COLO829 (cell line): ENCODE results near the gene RAPGEF3.
A peak's percentile ranks its signal among the peaks of the same experiment; 100 is the strongest.

ENCODE experiments used
- DNase-seq: peaks from one replicate; pipeline ENCODE4 v3.0.0; 2012; ENCODE audit warnings: low spot score

RAPGEF3 gene

DNA sequence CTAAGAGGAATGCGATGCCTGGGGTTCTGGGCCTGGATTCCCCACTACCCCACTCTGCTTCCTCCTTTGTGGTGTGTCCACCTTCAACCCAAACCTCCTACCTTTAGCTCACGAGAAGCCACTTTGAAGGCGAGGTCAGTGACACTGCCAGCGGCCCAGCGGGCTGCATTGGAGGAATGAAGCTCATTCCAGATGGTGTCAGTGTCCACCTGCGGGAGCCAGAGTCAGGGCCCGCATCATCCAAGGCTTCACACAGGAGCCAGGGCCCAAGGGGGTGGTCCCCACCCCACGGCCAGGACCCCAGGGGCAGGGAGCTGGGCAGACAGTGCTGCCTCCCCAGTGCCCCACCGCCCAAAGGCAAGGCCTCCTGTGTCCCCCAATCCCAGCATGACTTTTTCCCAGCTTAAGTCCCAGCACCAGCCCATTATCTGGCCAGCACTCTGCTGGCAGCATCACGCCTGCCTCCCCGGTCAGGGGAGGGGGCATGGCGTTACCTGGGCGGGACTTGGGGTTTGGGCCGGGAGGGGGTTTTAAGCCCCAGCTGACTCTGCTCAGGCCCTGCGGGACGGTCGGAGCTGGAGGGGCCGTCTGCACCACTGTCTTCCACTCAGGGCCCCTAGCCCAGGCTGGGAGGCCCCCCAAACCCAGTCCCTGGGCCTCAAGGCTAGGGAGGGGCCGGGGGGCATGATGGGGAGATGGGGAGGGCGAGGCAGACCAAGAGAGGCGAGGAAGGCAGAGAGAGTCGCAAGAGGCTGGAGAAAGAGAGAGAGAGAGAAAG lies 31.2 kb upstream of the RAPGEF3 start:
- DNase-seq: no peak

DNA sequence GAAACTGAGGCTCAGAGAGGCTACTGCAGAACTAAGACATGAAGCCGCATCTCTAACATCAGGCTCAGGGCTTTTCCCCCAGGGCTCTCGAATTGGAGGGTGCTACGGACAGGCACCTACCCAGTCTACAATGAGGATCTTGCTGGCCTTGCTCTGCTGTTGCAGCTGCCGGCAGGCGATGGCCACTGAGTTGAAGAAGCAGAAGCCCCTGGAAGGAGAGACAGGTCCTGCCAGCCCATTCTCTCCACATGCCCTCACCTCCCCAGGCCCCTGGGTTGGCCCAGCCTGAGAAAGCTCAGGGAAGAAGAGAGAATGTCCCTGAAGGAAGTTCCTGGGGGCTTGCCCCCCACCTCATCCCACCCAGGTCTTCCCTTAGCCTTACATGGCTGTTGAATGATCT lies 30.5 kb upstream of the RAPGEF3 start:
- no peak for DNase-seq

DNA sequence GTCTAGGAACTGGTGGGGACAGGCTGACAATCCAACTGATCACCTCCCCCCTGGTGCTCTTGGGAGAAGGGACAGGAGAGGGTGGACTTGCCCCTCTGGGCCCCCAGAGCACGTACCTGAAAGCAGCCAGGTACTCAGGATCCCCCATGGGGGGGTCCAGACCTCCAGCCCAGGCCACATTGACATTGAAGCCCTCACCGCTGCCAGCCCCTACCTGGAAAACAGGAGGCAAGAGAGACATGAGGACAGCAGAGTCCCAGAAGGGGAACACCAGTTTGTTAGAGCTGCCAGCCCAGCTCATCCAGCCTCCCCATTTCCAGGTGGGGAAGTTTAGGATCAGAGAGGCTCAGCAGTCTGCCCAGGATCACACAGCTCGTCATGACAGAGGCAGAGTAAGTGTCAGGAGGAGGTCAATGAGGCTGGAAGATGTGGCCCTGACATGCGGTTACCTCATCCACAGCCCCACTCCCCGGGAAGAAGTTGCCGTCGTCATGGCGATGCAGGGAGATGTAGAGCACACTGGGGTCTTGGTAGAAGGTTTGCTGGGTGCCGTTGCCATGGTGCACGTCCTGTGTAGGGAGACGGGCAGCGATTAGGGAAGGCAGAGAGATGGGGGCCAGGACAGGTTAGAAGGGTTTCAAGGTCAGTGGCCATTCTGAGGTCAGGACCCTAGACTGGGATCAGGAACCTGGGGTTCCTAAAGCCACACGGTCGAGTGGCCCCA lies 29.1 kb upstream of the RAPGEF3 start:
- DNase-seq: no peak

DNA sequence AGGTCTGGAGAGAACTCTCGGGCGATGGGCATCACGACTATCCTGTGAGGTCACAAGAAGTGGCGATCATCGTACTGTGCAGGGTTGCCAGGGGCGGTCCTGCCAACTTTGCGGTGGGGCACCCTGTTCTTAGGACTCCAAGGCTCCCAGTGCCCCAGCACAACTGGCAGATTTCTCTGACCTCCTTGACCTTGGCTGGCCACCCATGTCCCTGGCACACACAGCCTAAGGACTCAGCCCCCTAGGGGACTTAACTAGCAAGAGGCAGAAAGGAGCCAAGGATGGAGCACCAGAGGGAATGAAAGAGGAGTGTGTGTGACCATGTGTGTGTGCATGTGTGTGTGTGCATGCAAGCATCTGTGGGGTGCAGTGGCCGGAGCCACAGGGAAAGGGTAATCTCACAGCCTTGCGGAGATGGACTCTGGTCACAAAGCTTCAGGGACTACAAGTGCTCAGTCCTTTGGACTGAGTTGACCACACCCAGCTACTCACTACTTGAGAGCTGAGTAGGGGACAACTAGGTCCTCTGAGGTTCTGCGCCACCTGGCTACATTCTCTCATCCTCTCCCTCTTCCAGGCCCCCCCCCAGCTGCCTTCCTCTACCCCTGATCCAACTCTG lies 28.1 kb upstream of the RAPGEF3 start:
- DNase-seq: no peak

DNA sequence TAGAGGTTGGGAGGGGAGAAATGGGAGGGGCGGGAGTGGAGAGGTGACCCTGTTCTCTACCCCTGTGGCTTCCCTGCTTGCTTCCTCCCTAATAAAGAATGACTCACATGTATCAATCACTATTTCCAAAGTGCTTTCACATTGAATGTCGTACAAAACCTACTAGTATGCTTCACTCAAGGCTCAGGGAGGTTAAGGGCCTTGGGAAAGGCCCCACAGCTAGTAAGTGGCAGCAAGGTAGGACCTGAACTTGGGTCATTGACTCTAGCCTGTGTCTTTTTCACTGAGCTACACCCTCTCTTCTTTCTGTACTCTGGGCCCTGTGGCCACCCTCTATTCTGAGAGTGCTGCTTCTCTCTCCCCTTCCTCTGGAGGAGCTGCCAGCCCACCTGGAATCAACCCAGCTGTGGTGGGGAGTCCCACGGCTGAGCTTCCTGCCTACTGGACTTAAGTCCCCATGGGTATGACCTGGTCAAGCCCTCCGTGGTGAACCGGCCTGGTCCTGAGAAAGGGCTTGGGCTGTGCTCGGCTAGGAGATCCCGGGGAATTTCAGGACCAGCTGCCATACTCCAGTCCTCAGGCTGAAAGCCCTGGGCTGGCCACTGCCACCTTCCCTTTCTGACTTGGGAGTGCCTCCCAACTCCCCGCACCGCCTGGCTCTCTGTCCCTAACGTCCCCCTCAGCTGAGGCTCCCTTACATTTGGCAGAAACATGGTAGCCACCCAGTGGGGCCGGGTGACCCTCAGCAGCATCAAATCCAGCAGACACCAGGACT lies 27.4 kb upstream of the RAPGEF3 start:
- no peak for DNase-seq

DNA sequence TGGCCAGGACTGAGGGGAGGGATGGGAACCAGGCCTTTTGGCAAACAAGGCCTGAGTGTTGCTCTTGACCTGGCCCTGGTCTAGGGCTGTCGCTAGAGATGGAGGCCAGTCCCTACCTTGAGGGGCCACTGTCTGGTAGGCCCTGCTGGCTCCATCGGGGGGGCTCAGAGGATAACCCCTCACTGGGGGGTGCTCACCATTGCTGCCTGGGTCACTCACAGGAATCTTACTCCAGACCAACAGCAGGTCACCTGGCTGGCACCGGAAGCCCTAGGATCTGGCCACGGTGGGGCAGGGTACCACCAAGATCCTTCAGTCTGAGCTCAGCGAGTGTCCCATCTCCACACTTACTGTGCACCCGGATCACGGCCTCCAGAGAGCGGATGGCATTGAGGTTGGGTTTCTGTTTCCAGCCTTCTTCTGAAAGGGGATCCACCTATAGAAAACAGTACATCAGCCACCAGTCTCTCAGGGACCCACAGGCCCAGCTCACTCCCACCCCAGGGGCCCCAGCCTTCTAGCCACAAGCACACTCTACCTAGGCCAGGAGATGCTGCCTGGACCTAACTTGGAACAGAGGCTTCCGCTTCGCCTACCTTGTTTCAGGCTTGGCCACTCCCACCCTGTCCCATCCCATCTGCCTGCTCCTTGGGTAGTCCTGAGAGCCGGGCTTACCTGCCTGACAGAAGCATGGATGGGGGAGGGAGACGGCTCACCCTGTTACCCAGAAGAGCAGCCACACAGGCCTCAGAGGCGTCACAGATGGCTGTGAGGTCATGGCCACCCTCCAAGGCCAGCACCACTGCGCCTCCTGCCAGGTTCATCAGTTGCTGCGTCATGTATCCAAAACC lies 26.6 kb upstream of the RAPGEF3 start:
- no peak for DNase-seq

DNA sequence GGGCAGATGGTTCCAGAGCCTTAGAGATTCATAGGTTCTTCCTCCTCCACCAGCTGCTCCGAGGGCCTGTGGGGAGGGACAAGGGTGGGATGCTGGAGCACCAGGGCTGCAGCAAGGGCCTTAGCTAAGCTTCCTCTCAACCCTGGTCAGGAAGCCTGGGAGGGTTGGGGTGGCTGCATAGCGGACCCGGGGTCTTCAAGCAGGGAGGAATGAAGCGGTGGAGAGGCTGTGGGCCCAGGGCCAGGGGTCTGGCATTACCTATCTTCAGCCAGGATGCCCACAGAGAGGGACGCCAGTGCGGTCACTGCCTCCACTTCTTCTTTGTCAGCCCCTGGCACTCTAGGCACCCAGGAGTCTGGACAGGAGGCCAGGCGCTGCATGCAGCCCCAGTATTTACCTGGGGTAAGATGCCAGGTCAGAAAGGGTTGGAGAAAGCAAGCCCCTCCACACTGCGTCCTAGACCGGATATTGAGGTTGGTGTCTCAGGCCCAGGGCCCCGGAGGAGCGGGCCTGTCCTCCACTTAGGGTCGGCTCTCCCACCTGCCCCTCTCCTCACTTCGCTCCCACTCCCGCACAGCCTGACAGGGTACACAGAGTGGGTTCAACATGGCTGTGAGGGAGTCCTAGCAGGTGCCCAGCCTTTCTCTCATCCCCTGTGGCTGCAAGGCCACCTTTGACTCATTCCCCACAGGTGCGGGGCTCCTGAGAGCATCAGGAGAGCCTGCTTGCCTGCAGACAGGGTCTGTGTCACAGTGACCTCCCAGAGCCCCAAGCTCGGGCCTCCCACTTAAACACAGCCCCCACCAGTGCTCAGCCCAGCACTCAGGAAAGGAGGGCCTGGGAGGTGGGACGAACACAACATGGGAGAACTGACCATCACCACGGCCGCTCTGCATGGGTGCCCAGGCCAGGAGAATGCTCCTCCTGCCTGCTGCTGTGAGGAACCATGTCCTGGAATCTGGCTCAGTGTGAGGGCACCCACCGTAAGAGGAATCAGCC lies 25.4 kb upstream of the RAPGEF3 start:
- no peak for DNase-seq

DNA sequence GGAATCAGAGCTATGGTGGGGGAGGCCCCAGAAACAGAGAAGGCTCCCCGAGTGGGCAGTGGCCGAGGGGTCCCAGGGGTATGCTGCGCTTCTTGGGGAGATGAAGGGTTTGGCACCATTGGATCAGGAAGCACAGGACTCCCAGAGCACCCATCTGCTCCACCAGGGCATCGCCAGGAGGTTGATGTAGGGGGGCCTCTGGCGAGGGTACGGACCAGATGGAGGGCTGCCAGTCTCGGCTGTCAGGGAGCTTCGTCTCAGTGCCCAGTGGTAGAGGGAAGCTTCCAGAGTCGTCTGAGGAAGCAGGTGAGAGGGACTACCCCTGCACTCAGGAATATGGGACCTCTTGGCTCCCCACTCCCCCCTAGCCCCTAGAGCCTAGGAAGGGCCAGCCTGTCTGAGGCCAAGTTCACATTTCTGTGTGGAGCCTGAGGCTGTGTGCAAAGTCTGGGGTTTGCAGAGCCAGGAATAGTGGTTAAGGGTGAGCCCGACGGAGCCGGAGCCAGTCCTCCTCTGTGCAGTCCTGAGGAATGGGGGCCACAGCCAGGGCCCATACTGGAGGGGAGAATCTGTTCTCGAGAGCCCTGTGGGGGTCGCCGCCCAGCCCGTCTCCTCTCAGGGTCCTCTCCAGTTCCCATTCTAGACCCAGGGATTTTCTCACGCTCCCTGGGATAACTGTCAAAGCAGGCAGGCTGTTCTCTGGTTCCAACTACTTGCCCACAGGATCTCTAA lies 24.5 kb upstream of the RAPGEF3 start:
- no peak for DNase-seq

DNA sequence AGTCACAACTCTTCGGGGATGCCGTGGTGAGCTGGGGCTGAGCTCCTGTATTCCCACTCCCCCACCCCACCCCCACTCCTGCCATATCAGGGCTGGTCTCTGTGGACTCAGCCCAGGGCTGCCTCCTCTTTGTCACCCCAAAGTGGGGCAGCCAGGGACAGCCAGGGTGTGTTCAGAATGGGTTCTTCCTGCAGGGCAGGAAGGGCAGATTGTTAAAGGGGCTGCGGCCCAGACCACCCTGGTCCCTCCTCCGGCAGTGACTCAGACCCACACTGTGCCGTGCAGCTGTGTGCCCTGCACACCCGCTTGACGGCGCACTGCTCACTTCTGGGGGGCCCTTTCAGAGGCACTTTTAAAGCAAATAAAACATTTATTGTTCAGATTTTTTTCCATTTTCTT lies 23.7 kb upstream of the RAPGEF3 start:
- DNase-seq: no peak

DNA sequence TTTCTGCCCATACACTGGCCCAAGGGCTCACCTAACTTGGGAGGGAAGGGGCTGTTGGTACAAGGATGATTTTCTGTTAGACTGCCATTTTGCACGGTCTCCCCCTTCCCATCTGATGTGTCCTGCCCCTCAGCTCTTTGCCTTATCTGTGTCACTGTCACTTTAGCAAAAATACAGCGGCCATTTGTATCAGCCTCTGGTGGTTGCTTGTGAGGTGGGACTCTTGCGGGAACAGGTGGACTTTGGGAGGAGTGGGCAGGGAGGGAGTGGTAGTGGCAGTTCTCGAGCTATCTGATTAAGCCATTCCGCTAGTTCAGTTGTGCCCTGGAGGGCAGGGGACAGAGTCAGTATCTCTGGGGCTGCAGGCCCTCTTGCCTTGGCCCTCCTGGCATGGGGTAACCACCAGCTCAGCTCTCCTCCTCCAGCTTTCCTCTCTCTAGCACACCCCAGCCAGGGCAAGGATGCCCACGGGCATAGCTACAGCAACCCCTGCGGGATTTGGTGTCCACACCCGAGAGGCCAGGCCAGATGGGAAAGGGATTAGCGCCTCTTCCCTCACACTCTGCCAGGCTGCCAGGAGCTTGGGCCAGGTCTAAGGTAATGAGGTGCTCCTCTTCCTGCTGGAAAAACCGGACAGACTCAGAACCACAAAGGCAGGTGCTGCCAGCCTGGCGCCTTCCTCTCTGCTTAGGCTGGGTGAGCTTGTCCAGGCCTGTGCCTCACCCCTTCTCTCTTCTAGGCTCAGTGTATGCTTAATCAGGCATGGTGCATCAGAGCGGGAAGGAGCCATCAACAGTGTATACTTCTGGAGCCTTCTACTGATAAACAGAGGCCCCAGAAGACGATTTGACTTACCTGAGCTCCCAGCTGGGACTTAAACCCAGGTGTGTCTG lies 23.0 kb upstream of the RAPGEF3 start:
- no peak for DNase-seq

DNA sequence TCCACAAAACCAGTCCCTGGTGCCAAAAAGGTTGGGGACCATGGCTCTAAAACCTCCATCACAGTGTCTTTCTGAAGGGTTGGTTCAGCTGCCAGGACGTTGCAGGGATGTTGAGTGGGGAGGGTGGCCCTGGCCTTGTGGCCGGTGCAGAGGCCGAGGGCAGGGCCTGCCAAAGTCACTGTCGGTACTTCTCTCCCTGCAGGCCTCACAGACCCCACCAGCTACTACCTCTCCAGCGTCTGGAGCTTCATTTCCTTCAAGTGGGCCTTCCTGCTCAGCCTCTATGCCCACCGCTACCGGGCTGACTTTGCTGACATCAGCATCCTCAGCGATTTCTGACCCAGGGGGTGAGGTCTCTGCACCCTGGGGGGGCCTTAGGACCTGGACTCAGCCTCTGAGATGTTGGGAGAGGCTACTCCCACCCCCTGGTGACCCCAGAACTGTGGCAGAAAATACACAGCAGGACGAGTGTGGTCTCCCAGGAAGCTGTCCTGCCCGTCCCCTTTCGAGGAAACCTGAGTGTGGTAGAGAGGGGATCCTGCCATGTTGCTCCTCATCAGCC lies 21.3 kb upstream of the RAPGEF3 start:
- no peak for DNase-seq

DNA sequence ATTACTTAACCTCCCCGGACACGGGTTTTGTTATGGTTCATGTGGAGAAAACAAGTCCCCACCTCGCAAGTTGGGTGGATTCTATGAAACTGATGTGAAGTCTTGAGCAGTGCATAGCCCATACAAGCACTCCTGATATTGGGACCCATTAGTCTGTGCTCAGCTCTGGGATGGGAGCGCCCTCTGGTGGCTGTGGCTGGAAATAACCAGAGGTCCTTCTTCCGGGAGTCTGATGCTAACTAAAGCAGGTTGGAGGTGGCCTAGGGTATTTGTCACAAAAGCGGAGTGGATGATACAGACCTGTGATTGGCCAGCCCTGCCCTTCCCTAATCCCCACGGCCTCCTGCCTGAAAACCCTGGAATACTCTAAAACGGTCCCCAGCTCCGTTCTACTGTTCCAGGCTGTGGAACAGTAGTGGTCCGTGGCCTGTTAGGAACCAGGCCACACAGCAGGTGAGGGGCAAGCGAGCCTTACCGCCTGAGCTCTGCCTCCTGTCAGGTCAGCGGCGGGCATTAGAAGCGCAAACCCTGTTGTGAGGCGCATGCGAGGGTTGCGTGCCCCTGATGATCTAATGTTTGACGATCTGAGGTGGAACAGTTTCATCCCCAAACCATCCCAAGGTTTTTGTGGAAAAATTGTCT lies 20.7 kb upstream of the RAPGEF3 start:
- DNase-seq: peak; percentile 80

DNA sequence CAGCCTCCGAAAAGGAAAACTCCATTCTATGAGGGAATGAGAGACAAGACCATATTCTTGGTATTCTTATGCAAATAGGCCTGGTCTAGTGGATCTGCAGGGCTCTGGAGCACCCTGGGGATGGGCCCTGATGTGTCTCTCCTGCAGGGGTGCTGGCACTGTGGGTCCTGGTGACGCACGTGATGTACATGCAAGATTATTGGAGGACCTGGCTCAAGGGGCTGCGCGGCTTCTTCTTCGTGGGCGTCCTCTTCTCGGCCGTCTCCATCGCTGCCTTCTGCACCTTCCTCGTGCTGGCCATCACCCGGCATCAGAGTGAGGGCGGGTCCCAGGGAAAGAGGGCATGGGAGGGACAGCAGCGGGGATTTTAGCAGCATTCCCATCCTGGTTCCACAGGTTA lies 20.2 kb upstream of the RAPGEF3 start:
- DNase-seq: no peak

DNA sequence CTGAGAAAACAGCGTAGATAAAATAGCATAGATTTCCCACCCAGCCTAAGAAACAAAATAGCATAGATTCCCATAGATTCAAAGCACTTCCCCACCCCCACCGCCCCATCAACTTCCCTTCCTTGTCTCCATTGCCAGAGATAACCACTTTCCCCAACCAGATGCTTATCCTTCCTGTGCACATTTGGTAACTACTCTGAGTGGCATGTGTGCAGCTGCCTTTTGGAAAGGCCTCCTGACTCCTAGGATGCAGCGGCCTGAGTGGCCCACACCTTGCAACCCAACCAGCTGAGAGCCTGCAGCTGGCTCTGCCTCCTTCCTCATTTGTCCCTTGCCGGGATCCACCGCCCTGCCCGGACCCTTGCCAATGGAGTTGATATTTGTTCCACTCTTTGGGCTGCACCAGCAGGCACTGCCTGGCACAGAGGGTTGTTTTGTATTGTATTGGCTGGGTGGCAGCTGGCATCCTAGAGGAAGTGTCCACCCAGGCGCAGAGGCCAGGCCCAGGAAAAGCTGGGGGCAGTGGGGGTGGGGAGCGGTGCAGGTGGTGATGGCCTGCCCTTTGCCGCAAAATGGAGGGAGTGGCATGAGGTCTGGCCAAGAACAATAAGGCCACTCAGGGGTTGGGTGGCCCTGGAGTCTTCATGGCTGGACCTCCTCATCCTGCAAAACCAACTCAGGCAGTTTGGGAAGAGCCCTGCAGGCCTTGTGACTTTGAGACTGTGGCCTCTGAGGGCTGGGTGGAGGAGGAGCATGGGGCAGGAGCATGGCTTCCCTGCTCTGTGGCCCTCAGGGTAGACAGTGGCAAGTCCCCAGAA lies 19.3 kb upstream of the RAPGEF3 start:
- no peak for DNase-seq

DNA sequence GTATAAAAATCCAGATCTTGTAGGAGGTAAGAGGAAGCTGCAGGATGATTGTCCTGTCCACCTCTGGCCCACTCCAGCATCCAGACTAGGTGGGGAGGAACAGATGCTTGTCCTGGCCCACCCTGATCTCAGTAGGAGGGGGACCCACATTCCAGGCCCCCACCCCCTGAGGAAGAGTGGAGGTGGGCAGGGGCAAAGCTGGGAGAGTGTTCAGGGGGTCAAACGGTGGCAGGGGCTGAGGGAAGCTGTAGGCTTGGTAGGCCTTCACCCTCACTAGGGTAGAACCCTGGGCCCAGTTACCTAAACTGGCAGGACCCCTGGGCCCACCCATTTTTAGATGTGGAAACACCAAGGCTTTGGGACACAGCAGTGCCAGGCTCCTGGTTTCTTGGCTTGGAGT lies 18.5 kb upstream of the RAPGEF3 start:
- DNase-seq: no peak

DNA sequence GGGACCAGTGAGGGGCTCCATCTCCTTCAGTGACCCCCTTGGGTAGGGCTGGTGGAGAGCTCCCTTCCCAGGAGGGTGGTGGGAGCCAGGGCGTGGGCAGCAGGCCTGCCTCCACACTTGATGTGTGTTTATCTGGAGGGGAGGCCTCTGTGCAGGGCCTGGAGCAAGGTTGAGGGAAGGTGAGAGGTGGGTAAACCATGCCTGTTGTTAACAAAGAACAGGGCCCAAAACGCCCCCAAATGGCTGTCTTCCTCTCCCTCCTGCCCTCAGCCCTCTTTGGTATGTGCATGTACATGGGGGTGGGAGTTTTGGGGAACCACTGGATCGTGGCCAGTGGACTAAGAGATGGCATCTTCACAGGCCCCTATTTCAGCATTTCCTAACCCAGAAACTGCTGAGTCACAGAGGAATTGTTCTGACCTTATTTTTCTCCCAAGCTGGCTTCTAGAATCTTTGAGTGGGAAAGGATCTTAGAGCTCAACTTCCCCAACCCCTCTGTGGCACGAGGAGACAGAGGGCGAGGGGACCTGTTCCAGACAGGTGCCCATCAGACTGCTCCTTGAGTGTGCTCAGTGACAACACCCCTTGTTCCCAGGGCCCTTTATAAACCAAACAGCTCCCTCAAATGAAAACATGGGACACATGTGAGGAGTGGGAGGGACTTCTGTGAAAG lies 17.9 kb upstream of the RAPGEF3 start:
- DNase-seq: no peak
